Measurements from ENCODE around the gene GPC6.

Gene GPC6

DNA sequence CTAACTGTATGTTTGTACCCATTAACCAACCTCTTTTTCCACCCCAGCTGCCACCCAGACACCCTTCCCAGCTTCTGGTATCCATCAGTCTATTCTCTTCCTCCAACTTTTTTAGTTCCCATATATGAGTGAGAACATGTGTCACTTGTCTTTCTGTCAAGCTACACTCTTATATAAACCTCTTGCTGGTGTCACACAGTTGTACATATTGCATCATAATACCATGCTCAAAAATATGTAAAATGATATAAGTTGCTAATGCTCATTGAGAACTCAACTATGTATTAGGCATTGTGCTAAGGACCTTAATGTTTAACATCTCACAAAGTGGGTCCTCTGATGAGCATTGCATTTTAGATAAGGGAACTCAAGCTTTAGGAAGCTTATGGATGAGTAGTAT is 395.4 kb downstream of the GPC6 start:
- no peak for FAIRE-seq

DNA sequence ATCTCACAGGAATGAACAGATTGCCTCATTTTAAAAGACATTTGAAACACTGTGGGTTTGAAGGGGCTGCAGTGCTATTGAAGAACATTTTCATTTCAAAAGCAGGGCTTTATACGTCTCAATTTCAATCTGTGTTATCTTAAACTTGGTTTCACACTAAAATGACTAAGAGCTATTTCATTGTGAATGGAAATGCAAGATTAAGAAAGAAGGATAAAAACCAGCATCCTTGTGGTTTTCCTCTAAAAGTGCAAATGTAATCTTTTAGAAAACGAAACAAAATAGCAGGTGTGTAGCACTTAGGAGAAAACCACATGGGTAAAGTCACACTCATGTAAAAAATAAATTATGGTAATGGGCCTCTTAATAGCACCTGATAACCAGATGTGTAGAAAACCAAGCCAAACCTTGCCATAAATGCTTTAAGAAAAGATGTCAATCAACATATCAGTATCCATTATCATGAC is 397.7 kb downstream of the GPC6 start:
- FAIRE-seq, result no peak

DNA sequence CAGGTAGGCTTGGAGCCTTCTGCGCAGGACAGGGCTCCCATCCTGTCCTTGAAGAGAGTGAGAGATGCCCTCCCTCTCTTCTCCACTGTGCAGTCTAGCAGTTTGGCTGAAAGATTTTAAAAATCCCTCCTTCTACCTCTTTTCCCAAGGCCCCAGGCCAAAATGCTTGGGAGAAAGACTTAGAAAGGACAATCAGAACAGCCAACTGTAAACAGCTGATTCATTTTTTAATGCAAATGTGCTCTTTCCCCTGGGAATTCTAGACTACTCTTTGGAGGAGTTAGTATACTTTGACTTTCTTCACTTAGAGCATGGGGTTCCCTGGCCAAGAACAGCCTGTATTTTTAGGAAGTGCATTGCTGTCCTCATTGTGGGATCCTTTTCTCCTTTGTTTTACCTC is 398.9 kb downstream of the GPC6 start:
- no peak for FAIRE-seq

DNA sequence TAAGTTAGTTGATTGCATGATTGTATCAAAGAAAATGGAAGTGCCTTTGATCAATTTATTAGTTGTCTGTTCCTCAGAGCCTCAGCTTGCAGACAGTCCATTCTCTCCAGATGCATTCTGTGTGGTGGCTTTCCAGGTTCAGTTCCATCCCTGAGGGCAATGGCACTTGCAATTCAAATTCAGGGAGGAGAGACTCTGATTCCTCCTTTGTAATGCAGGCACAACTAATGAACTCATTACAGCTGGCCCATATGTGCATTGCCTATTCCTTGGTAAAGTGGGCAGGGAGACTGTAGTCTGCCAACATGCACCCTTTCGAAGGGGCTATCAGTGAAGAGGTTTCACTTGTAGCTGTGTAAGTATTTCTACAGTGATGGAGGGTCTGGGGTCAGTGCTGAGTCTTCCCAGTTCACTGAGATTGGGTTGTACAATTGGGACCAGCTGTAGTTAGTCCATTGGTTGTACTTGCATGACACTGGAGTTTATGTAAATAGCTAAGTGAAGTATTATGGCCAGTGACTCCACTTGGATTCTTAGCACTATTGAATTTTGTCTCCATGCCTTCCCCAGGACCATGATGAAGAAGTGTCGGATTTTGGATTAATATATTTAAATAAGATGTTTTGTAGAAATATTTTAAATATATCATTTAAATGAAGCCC is 401.7 kb downstream of the GPC6 start:
- no peak for FAIRE-seq

DNA sequence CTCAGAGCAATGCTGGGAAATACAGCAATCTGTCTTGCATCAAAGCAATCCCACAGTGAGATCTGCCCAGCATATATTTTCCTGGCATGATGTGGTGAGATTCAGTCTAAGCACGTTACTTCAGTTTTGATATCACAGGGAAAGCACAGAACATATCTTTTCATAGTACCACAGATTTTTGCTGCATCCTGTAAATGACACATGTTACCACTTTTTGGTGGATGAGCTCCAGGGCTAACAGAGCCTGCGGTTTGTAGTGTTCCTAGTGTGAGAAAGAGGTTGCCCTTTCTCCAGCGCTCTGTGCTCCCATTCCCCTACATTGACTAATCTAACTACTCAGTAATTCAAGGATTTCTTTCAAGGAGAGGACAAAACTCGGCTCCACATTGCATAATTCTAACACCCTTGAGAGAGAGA is 409.0 kb downstream of the GPC6 start:
- FAIRE-seq, result no peak

DNA sequence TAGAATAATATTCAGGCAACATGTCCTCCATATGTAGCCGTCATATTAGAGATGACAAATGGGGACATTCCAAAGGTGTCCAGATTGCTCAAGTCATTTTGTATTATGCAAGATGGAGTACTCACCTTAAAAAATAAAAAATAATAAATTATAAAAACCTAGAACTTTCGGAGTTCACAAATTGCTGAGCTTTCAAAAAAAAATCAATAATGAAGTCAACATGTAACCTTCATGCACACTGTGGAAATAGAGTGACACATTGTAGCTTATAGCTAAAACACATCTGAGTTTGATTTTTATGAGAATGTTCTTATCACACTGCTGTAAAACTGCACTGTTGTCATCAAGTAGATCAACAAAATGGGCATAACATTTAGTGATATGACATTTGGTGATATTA is 411.2 kb downstream of the GPC6 start:
- FAIRE-seq, result no peak

DNA sequence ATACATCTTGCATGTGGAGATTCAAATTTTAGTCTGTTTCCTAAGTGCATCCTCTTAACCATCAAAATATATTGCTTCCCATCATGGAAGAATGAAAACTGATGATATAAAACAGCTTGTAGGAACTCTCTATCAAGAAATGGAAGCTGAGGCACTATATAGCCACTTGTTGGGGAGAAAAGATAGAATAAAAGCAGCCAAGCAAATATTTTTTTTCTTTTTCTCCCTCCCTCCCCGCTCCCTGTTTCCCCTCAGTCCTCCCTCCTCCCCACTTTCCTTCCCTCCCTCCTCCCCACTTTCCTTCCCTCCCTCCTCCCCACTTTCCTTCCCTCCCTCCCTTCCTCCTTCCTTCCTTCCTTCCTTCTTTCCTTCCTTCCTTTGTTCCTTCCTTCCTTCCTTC is 413.8 kb downstream of the GPC6 start:
- FAIRE-seq, result no peak

DNA sequence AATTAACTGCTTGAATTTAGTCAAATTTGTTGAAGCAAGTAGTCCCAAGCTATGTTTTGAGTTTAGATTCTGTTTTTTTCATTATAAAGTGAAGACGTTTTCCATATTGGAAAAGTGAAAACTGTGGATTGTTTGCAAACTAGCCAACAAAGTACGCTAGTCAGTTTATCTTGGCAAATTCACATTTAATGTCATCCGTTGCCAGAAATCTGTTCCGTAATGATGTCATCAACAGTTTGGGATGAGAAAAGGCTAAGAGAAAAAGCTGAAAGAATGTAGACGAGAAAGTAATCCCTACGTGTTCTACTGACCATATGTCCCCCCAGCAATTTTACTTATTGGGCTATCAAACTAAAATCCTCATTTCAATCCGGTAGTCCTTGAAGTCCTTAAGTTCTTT is 419.6 kb downstream of the GPC6 start:
- no peak for FAIRE-seq

DNA sequence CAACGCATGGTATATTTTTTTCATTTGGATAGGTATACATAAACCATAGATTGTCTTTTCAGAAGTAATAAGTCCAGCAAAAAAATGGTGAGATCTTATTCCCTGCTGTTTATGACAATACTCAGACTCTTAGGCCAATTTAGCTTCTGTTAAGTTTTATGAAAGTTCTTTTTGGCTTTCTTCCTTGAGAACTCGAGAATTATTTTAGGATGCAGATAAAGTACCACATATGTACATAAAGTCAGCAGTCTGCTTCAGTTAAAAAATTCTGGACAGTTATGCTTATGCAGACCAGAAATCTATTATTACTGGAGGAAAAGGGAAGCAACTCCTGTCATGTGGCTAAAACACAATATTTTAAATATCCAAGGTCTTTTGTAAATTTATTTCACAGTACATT is 422.9 kb downstream of the GPC6 start:
- no peak for FAIRE-seq

DNA sequence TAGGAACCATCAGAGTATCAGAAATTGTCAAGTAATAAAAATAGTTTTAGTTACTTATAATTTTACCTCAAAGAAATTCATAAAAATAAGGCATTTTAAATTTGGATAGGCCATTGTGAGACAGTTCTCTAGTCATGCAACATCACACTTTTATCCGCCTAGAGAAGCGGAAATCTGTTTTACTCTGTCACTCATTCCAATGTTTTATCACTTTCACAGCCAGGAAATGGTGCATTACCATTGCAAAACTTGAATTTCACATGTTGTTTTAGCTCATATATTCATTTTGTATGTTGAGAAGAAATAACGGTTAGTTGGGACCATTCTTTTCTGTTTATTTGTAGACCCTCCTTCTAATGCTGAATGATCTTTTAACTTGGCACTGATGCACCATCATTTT is 427.2 kb downstream of the GPC6 start:
- no peak for FAIRE-seq

DNA sequence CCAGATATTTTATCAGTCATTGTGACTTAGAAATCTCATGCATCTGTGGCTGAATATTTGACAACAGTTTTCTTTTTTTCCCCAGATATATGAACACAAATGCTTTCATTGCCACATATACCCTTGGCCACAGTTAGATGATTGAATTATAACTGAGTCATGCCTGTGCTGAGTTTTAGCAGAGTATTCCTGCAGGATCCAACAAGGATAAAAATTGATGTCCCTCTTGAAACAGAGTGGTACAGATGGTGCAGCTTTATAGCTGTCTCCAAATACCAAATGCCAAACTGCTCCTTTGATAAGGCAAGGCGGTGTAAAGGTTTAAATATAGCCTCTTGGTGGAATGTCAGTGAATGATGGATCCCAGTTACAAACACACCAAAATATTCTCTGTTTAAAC is 428.5 kb downstream of the GPC6 start:
- FAIRE-seq, result no peak

DNA sequence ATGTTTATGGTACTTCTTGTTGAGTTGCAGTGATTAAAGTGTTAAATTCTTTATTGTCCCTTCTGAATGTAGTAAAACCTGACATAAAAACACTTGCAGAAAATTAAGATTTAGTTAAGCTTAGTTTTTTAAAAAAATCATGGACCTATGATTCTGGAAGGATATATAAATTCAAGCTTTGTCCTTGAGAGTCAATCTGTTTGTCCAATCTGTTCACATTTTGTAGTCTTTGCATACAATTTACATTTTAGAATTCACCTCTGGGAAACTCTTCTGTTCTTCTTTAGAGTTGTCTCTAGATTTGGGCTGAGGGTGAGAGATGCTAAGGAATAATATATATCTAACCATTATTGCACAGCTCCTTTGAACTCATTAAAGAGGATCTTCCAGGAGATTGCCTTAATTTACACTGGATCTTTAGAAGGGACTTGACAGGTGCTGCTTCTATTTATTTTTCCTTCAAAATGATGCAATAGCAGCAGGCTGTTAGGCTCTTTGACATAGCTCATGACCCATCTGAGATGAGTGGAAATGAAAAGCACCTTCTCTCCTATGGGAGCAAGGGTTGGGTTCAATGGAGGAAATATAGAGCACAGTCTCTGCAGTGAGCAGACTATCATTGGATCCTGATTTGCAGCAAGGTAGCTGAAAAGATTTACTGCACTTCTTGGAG is 433.9 kb downstream of the GPC6 start:
- FAIRE-seq, result no peak

DNA sequence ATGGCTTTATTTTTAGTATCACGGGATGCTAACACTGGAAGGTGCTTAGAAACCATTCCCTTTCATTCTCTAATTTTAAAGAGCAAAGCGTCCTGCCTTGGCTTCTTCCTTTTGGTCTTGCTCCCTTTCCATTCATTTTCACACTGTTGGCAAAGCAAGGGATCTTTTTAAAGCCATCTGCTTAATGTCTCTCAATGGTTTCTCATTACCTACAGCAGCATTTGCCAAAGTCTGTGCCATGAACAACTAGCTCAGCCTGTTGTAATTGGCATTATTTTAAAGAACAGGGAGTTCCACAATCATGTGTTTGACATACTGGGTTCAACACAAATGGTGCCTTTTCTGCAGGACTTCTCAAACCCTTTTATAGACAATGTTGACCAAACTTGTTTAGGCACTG is 444.3 kb downstream of the GPC6 start:
- no peak for FAIRE-seq

DNA sequence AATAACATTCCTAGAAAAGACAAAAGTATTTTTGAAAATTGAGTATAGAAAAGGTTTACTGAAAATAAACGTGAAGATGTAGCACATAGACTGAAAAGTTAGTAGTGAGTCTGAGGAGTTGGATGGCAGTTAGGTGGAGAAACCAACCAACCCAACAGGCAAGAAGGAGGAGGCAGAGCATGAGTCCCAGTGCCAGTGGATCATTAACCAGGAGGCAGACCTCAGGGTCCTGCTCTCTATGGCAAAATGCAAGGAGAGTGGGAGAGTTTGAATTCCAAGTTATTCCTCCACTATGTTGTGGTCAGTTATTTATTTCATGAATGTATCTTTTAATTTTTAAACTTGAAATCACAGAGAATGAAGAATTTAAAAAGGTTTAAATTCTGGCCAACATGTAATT is 446.4 kb downstream of the GPC6 start:
- no peak for FAIRE-seq

DNA sequence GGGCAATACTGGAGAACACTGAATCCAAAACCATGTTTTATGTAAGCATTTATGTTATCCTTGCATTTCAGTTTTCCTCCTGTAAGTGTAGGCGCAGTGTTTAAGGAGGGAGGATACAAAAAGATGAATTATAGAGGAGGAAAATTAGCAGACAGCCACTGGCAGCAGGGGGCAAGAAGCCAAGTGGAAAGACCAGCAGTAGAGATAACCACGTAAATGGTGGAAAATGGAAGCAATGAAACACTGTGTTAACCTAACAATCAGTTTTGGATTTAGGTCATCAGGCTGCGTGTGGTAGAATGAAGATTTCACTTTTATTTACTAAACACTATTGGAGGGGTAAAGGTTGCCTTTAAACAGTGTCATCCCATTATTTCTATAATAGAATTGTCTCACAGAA is 447.3 kb downstream of the GPC6 start:
- no peak for FAIRE-seq

DNA sequence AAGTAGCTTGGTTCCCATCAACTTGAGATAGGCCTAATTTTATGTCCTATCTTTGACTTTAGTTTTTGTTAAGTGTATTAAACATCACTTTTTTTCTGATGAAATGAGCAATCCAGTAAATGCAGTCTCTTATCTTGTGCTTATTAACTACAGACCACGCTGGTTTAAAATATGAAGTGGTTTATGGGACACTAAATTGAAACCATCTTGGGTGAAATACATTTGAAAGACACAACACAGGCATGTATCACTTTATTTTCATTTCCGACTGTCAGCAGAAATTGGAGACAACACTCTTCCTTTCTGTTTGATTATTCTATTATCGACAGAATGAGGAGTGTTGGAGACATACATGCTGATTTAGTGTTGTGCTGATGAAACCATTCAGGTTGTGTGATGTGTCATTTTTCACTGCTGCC is 447.7 kb downstream of the GPC6 start:
- no peak for FAIRE-seq

DNA sequence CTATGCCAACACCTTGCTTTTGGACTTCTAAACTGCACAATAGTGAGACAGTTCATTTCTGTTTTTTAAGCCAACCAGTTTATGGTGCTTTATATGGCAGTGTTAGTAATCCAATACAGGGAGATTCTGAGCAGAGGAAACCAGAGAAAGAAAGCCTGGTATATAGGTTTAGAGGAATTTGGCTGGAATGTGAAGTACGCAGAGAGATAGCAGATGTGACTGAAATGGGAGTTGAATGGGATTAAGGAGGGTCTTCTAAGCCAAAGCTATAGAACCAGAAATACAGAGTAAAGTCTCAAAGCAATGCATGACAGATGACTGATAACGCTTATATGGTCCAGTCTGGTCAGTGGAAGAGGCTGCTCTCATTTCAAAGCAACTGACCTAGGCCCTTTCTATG is 453.7 kb downstream of the GPC6 start:
- no peak for FAIRE-seq

DNA sequence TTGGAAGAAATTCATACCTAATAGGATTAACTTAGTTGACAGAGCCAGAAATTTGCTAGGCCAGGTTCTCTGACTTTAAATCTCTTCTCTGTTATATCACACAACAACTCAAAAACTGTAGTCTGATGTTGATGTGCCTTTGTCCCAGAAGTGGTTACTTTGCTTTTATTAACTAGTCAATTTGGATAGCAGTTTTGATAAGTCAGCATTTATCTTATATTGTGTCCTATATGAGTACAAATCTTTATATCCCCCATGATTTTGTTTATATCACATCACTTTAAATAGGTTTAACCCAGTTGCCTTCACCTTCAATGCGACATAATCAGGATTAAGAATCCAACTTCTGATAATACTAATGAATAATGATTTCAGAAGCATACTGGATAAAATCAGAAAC is 459.3 kb downstream of the GPC6 start:
- no peak for FAIRE-seq

DNA sequence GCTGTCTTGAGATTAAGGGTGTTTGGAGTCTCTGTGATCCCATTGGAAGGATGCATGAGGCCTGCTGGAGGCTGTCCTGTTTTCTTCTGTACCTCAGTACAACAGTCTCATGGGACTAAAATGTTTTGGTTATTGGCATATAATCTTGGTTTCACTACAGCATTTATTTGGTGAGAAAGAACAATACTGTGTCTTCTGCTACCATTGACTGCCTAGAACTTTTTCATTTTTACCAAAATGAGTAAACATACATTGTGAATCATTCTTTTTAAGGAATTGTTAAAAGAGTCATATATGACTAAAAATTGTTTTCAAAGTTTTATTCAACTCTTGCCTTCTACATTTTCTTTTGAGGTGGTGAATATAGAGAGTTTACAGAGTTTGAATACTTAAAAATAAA is 459.8 kb downstream of the GPC6 start:
- FAIRE-seq, result no peak

DNA sequence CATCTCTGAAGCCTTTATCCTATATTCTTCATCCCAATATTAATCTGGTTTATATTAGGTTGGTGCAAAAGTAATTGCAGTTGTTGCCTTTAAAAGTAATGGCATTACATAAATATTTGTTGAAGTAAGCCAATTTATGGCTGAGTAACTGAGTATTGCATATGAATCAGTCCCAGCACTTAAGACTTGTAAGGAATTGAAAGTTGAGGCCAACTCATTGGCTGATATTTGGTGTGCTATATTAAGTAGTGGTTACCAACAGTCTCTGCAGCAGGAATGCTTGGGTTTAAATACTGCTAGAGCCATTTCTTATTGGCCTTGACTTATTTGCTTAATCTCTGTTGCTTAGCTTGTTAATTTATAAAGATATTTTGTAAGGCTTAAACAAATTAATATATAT is 460.7 kb downstream of the GPC6 start:
- no peak for FAIRE-seq

DNA sequence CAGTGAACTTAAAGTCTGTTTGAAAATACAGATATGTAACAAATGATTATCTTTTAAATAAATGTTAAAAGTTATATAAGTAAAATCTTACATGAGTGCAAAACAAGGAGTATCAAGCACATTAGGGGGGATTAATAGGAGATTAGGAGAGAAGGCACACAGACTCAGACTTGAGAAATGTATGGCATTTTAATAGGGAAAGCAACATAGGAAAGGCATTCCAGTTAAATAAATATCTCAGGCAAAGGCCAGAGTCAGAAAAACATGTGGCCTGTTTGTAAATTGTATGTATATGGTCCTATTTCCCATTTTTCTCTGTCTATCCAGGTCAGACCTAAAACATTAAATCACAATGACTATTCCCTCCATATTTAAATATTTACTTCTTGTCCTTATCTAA is 462.7 kb downstream of the GPC6 start:
- FAIRE-seq, result no peak

DNA sequence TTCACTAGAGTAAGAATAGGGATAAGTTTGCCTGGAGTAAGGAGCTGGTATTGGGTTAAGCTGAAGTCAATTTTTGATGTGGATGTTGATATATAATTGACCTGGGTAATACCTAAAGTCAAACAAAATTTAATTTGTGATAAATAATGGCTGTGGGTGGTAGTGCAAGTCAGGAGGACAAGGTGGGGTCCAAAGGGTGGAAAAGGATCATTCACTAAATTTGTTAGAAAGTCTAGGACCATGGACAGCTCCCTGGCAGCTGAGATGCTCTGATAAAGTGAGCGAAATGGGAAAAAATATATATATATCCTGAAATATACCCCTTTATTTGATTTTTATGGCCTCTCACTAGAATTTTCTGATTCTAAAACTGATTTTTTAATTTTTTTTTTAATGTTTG is 463.5 kb downstream of the GPC6 start:
- FAIRE-seq, result no peak

DNA sequence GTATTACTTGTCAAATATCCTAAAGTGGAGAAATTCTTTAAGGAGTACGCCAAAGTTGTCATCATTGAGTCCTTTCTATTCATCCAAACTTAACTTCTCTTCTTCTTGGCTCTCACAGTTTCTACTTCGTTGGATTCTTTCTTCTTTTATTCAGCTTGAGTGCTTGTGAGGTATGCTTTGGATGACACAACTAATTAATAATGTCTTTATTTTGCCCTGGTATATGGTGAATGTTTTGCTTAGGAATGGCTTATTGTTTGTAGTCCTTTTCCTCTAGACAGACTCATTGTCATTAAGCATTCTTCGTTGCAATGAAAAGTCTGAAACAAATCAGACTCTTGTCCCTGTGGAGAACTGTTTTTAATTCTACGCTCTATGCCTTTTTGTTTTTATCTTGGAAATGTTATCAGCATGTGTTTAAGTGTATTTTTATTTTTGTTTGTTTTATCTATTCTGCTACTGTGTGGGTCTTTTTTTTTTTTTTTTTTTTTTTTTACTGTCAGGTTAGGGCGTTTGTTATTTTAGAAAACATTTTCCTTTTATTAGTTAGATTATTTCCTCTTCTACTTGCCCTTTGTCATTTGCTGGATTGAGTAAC is 471.5 kb downstream of the GPC6 start:
- FAIRE-seq, result no peak

DNA sequence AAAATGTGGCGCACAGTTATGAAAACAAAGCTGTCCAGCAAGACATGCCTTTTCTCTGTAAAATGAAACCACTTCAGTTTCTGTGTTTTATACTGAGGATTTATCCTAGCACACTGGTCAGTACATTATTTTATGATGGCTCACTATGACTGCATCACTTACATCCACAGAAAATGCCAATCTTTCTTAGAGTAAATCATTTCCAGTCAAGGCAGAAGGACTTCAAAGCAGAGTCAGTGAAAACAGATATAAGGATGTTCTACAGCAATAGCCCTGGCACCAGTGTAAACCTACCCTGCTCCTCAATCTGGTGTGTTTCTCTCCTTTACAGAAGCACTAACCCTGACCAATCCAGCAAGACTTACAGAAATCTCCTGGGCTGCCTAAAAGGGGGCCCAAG is 473.5 kb downstream of the GPC6 start:
- FAIRE-seq, result no peak
